ENCODE data around the gene TRAF2.
"Not testable (repeated sequence)": the region's sequence is repeated elsewhere in the genome, so short reads cannot be mapped to it uniquely, and the experiment has no call there.

The TRAF2 gene

DNA sequence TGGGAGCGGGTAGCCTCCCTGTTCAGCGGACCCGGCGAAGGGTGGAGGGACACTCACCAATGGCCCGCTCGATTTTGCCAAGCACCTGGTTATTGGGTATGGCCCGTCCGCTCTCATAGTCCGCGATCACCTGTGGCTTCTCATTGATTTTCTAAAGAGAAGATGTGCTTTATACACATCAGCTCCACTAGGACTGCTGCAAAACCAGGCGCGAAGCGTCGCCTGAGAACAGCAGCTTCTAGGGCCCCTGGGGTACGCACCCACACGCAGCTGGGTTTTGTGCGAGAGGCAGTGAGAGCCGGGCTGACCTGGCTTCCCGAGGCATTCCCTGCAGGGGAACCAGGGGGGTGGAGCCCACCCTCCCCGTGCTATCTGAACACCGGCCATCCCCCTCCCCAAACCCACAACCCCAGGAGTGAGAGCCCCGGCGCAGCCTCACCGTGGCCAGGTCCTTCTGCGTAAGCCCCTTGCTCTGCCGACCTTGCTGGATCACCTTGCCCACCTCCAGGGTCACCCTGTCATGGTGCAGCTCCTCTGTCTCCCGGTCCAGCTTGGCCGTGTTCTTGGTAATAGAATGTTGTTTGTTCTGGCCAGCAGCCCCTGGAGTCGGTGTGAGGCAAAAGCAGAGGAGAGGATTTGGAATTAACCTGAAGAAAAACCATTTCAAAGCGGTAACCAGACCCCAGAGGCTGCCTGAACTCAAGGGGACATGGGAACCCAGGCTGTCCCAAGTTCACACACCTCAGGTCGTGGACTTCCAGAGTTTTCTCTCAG is 23.3 kb upstream of the TRAF2 start:
- H3K4me1 ChIP-seq (ENCODE audit: control insufficient read depth, insufficient read depth, low read length): peaks cover 19% of the 10 kb centered on the region
- no peaks in the 10 kb centered on the region for H3K27me3 ChIP-seq (ENCODE audit: control insufficient read depth, insufficient read depth, low read length)
- no peak overlapping the region for H3K4me2 ChIP-seq (ENCODE audit: low read length)
- H3K4me3 ChIP-seq (ENCODE audit: low read length): no peak overlapping the region
- peaks cover 38% of the 10 kb centered on the region for H3K36me3 ChIP-seq (ENCODE audit: insufficient read depth, low read length)
- H3K9me3 ChIP-seq (replicated peaks; ENCODE audit: low read length): no peaks in the 10 kb centered on the region
- H3K9ac ChIP-seq (ENCODE audit: low read depth, low read length): no peak overlapping the region

DNA sequence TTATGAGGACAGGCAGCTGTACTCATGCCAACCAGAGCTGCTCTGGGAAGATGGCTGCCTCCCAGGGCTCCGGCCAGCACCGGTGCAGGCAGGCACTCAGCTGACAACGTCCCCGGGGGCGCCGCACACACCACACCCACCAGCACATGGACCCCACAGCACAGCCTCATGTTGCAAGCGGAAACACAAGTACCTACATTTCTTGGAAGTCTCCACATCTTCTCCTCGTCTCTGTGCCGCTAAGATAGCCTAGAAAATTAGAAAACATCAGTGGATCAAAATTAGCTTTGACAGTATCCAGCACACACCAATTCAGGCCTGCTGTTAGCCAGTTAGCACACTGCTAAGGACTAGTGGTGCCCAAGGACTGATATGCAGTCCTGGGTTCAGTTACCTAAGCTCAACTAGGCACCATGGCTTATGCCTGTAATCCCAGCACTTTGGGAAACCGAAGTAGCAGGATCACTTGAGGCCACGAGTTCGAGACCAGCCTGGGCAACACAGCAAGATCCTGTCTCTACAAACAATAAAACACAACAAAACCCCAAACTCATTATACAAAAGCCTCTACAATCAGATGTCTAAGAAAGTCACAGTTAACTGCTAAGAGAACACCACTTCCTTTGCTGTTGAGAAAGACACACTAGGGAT is 22.6 kb upstream of the TRAF2 start:
- Histone ChIP-seq H3K27me3 (ENCODE audit: control insufficient read depth, insufficient read depth, low read length) (no peaks in the 10 kb centered on the region), H3K4me1 (ENCODE audit: control insufficient read depth, insufficient read depth, low read length) (peaks cover 17% of the 10 kb centered on the region), H3K36me3 (ENCODE audit: insufficient read depth, low read length) (peaks cover 38% of the 10 kb centered on the region), H3K9ac (ENCODE audit: low read depth, low read length) (no peak overlapping the region), H3K4me3 (ENCODE audit: low read length) (no peak overlapping the region), H3K9me3 (replicated peaks; ENCODE audit: low read length) (no peaks in the 10 kb centered on the region), H3K4me2 (ENCODE audit: low read length) (no peak overlapping the region)

DNA sequence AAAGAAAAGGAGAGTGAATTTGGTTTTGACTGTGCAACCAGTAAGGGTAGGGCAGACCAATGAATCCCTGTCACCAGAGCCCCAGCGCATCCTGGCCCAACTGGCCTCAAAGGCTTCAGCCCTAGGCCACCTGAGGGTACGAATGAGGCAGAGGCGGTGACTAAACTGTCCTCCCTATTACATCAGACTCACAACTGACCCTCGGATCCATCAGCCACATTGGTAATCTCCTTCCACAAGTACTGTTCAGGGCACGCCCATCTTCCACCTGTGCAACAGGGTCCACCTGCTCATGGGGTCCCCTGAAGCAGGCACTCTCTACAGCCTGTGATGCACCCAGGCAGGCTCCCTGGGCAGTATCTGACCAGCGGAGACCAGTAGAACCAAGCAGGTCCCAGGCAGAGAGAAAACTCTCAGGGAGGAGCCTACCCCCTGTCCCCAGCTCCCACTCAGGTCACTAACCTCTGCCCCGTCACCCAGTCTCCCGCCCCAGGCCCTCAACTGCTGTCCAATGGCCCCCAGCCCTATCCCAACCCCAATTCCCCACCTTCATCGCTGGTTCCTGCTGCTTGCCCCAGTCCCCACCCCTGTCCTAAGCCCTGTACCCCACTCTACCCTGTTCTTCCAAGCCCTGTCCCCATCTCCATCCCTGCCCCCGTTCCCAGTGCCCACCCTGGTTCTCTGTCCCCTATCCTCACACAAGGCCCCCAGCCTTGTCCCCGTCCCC is 21.1 kb upstream of the TRAF2 start:
- Histone ChIP-seq H3K36me3 (ENCODE audit: insufficient read depth, low read length) (peaks cover 38% of the 10 kb centered on the region), H3K27me3 (ENCODE audit: control insufficient read depth, insufficient read depth, low read length) (no peaks in the 10 kb centered on the region), H3K9ac (ENCODE audit: low read depth, low read length) (peak overlapping the region; percentile 89), H3K9me3 (replicated peaks; ENCODE audit: low read length) (no peaks in the 10 kb centered on the region), H3K4me1 (ENCODE audit: control insufficient read depth, insufficient read depth, low read length) (peaks cover 7% of the 10 kb centered on the region), H3K4me3 (ENCODE audit: low read length) (peak overlapping the region; percentile 95), H3K4me2 (ENCODE audit: low read length) (peak overlapping the region; percentile 97)

DNA sequence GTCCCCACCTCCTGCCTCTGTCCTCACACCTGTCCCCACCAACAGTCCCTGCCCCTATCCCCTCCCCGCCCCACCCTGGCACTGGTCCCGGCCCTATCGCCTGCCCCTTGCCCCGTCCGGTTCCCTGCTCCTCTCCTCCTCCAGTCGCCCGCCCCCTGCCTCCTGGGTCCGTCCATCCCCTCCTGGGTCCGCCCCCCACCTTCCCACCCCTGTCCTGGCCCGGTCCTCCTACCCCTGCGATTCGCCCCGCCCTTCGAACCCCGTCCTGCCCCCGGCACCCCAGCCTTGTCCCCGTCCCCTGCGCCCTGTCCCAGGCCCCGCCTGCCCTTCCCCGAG is 20.6 kb upstream of the TRAF2 start:
- Histone ChIP-seq H3K4me1 (ENCODE audit: control insufficient read depth, insufficient read depth, low read length) (peaks cover 7% of the 10 kb centered on the region), H3K9ac (ENCODE audit: low read depth, low read length) (peak overlapping the region; percentile 89), H3K4me3 (ENCODE audit: low read length) (peak overlapping the region; percentile 95), H3K9me3 (replicated peaks; ENCODE audit: low read length) (no peaks in the 10 kb centered on the region), H3K36me3 (ENCODE audit: insufficient read depth, low read length) (peaks cover 38% of the 10 kb centered on the region), H3K27me3 (ENCODE audit: control insufficient read depth, insufficient read depth, low read length) (no peaks in the 10 kb centered on the region), H3K4me2 (ENCODE audit: low read length) (peak overlapping the region; percentile 97)

DNA sequence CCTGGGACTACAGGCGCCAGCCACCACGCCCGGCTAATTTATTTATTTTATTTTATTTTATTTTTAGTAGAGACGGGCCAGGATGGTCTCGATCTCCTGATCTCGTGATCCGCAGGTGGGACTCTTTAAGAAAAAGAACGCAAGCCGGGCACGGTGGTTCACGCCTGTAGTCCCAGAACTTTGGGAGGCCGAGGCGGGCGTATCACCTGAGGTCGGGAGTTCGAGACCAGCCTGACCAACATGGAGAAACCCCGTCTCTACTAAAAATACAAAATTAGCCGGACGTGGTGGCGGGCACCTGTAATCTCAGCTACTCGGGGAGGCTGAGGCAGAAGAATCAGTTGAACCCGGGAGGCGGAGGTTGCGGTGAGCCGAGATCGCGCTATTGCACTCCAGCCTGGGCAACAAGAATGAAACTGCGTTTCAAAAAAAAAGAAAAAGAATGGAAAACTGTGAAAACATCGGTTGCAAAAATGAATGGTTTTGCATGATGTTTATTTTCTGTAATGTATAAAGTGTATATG is 19.4 kb upstream of the TRAF2 start:
- peak overlapping the region; percentile 95 for H3K4me3 ChIP-seq (ENCODE audit: low read length)
- H3K9ac ChIP-seq (ENCODE audit: low read depth, low read length): peak overlapping the region; percentile 89
- H3K4me1 ChIP-seq (ENCODE audit: control insufficient read depth, insufficient read depth, low read length); H3K9me3 ChIP-seq (replicated peaks; ENCODE audit: low read length); H3K27me3 ChIP-seq (ENCODE audit: control insufficient read depth, insufficient read depth, low read length): not testable (repeated sequence)
- H3K4me2 ChIP-seq (ENCODE audit: low read length): peak overlapping the region; percentile 78
- H3K36me3 ChIP-seq (ENCODE audit: insufficient read depth, low read length): peaks cover 27% of the 10 kb centered on the region

DNA sequence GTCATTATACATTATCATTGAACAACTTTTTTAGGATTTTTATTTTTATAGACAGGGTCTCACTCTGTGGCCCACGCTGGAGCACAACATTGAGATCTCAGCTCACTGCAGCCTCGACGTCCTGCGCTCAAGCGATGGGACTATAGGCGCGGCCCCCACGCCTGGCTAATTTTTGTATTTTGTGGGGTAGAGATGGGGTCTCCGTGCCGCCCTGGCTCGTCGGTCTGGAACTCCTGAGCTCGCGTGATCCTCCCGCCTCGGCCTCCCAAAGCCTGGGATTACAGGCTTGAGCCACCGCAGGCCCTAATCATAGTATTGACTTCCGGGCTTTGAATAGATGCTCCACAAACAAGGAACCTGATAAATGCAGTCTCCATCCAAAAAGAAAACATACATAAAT is 18.8 kb upstream of the TRAF2 start:
- no peaks in the 10 kb centered on the region for H3K27me3 ChIP-seq (ENCODE audit: control insufficient read depth, insufficient read depth, low read length)
- peak overlapping the region; percentile 95 for H3K4me3 ChIP-seq (ENCODE audit: low read length)
- H3K9me3 ChIP-seq (replicated peaks; ENCODE audit: low read length): no peaks in the 10 kb centered on the region
- H3K36me3 ChIP-seq (ENCODE audit: insufficient read depth, low read length): peaks cover 22% of the 10 kb centered on the region
- no peak overlapping the region for H3K9ac ChIP-seq (ENCODE audit: low read depth, low read length)
- H3K4me2 ChIP-seq (ENCODE audit: low read length): no peak overlapping the region
- H3K4me1 ChIP-seq (ENCODE audit: control insufficient read depth, insufficient read depth, low read length): peaks cover 7% of the 10 kb centered on the region

DNA sequence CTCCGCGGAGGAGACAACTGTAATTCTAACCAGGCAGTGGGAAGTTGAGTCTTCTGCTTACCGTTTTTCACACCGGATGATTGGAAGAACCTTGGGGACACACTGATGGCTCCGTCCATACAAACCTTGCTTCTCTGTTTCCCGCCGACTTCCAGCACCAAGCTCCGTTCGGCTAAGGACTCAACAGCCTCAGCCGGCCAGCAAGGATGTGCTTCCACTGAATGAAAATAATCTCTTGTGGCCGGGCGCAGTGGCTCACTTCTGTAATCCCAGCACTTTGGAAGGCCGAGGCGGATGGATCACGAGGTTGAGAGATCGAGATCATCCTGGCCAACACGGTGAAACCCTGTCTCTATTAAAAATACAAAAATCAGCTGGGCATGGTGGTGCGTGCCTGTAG is 18.4 kb upstream of the TRAF2 start:
- H3K36me3 ChIP-seq (ENCODE audit: insufficient read depth, low read length): peaks cover 18% of the 10 kb centered on the region
- no peak overlapping the region for H3K4me2 ChIP-seq (ENCODE audit: low read length)
- H3K9ac ChIP-seq (ENCODE audit: low read depth, low read length): no peak overlapping the region
- H3K27me3 ChIP-seq (ENCODE audit: control insufficient read depth, insufficient read depth, low read length): no peaks in the 10 kb centered on the region
- peaks cover 7% of the 10 kb centered on the region for H3K4me1 ChIP-seq (ENCODE audit: control insufficient read depth, insufficient read depth, low read length)
- no peak overlapping the region for H3K4me3 ChIP-seq (ENCODE audit: low read length)
- H3K9me3 ChIP-seq (replicated peaks; ENCODE audit: low read length): no peaks in the 10 kb centered on the region

DNA sequence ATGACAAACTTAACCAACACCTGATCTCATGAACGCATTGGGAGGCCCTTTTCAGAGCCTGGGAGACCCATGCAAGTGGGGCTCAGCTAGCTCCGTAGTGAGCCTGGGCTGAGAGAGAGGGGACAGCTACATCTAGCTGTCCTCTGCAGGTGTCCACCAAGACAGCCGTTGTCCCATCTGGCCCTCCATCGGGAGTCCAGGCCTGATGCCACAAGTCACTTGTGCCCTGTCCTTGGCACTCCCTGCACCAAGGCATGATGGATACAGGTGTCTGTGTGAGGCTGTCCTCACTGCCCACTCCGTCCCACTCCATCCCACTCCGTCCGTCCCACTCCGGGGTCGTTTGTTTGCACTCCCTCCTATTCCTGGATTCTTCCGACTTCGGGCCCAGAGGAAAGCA is 17.7 kb upstream of the TRAF2 start:
- H3K9ac ChIP-seq (ENCODE audit: low read depth, low read length): no peak overlapping the region
- H3K4me2 ChIP-seq (ENCODE audit: low read length): no peak overlapping the region
- peaks cover 10% of the 10 kb centered on the region for H3K36me3 ChIP-seq (ENCODE audit: insufficient read depth, low read length)
- H3K9me3 ChIP-seq (replicated peaks; ENCODE audit: low read length): no peaks in the 10 kb centered on the region
- H3K27me3 ChIP-seq (ENCODE audit: control insufficient read depth, insufficient read depth, low read length): no peaks in the 10 kb centered on the region
- no peak overlapping the region for H3K4me3 ChIP-seq (ENCODE audit: low read length)
- H3K4me1 ChIP-seq (ENCODE audit: control insufficient read depth, insufficient read depth, low read length): peaks cover 7% of the 10 kb centered on the region

DNA sequence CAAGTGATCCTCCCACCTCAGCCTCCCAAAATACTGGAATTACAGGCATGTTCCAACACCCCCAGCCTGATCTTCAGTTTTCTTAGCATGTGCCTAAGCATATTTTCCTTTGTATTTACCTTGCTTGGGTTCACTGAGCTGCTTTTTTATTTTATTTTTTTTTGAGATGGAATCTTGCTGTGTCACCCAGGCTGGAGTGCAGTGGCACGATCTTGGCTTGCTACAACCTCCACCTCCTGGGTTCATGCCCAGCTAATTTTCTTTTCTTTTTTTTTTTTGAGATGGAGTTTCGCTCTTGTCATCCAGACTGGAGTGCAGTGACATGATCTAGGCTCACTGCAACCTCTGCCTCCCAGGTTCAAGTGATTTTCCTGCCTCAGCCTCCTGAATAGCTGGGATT is 16.7 kb upstream of the TRAF2 start:
- not testable (repeated sequence) for H3K4me3 ChIP-seq (ENCODE audit: low read length); H3K36me3 ChIP-seq (ENCODE audit: insufficient read depth, low read length)

DNA sequence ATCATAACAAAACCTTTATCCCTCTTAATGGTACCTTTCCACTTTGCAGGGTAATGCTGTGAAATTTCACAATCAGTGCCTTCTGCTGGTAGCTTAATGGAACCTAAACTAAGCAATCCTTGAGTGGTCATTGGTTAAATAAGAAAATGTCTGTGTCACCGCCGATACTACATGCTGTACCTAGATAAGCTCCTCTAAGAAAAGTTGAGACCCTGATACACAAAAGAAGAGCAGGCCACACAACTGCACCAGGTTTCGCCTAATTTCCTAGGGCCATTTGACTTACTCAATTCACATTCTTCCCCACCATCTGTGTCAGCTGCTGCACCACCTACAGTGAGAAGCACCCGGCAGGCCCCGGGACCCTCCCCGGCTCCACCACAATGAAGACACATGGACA is 11.2 kb upstream of the TRAF2 start:
- no peaks in the 10 kb centered on the region for H3K4me1 ChIP-seq (ENCODE audit: control insufficient read depth, insufficient read depth, low read length)
- no peak overlapping the region for H3K4me2 ChIP-seq (ENCODE audit: low read length)
- no peaks in the 10 kb centered on the region for H3K9me3 ChIP-seq (replicated peaks; ENCODE audit: low read length)
- H3K36me3 ChIP-seq (ENCODE audit: insufficient read depth, low read length): no peaks in the 10 kb centered on the region
- H3K4me3 ChIP-seq (ENCODE audit: low read length): no peak overlapping the region
- H3K27me3 ChIP-seq (ENCODE audit: control insufficient read depth, insufficient read depth, low read length): no peaks in the 10 kb centered on the region
- no peak overlapping the region for H3K9ac ChIP-seq (ENCODE audit: low read depth, low read length)

More for the DNA sequence above, 16.7 kb upstream of the TRAF2 start:
- not testable (repeated sequence) for H3K4me2 ChIP-seq (ENCODE audit: low read length); H3K4me1 ChIP-seq (ENCODE audit: control insufficient read depth, insufficient read depth, low read length); H3K9ac ChIP-seq (ENCODE audit: low read depth, low read length); H3K27me3 ChIP-seq (ENCODE audit: control insufficient read depth, insufficient read depth, low read length); H3K9me3 ChIP-seq (replicated peaks; ENCODE audit: low read length)

DNA sequence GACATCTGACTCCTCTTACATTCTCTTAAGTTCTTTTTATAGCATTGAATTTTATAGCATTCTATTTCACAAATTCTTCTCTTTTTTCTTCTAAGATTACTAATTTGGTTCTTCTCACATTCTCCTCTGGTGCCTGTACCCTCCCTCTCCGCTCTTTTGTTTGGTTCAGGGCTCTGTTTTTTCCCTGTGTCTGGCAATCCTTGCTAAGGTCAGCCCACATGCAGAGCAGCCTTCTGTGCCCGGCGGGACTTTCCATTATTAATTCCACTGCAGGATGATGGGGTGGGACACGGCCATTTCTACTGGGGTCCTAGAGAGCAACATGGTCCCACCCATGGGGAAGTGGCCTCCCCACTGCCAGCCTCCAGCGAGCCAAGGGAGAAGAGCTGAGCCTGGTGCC is 9.8 kb upstream of the TRAF2 start:
- Histone ChIP-seq H3K36me3 (ENCODE audit: insufficient read depth, low read length) (no peaks in the 10 kb centered on the region), H3K4me3 (ENCODE audit: low read length) (no peak overlapping the region), H3K4me1 (ENCODE audit: control insufficient read depth, insufficient read depth, low read length) (peaks cover 2% of the 10 kb centered on the region), H3K4me2 (ENCODE audit: low read length) (no peak overlapping the region), H3K9me3 (replicated peaks; ENCODE audit: low read length) (no peaks in the 10 kb centered on the region), H3K27me3 (ENCODE audit: control insufficient read depth, insufficient read depth, low read length) (no peaks in the 10 kb centered on the region), H3K9ac (ENCODE audit: low read depth, low read length) (no peak overlapping the region)
